GM19467 (cell line): ENCODE results near the gene DHRSX.
"Not testable (repeated sequence)": the region's sequence is repeated elsewhere in the genome, so short reads cannot be mapped to it uniquely, and the experiment has no call there.

Source experiments
- ATAC-seq: cut with Tn5 transposase; IDR thresholded peaks from one replicate; pipeline ENCODE4 v1.9.1; 2021; ENCODE audit warnings: mild to moderate bottlenecking, moderate library complexity; ENCODE audit not compliant: unreplicated experiment

Gene DHRSX, protein sequence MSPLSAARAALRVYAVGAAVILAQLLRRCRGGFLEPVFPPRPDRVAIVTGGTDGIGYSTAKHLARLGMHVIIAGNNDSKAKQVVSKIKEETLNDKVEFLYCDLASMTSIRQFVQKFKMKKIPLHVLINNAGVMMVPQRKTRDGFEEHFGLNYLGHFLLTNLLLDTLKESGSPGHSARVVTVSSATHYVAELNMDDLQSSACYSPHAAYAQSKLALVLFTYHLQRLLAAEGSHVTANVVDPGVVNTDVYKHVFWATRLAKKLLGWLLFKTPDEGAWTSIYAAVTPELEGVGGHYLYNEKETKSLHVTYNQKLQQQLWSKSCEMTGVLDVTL

DNA sequence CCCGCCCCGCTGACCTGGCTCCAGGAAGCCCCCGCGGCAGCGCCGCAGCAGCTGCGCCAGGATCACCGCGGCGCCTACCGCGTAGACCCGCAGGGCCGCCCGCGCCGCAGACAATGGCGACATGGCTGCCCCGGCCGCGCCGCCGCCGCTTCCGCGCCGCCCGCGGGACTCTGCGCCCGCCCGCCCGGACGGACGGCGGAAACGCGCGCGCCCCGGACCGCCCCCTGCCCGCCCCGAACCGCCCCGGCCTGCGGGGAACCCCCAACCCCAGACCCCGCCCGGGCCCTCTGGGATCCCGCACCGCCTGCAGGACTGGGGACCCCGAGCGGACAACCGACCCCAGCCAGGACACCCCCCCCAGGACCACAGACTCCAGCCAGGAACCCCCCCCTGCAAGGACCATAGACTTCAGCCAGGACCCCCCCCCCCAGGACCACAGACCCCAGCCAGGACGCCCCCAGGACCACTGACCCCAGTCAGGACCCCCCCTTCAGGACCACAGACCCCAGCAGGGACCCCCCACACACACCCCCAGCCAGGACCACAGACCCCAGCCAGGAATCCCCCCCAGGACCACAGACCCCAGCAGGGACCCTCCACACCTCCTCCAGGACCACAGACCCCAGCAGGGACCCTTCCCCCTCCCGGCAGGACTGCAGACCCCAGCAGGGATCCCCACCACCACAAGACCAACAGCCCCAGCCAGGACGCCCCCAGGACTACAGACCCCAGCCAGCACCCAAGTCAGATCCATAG lies at the start of gene DHRSX, which contains the start of gene ZBED1:
DHRSX (minus strand) TSS at position 174 of the 756 bp plus-strand sequence; CDS start at position 123, 51 bp downstream.
ZBED1 (minus strand) TSS at position 174 of the 756 bp plus-strand sequence. CDS start 10,257 bp downstream, outside the sequence.
- peak; percentile 45 for ATAC-seq

DNA sequence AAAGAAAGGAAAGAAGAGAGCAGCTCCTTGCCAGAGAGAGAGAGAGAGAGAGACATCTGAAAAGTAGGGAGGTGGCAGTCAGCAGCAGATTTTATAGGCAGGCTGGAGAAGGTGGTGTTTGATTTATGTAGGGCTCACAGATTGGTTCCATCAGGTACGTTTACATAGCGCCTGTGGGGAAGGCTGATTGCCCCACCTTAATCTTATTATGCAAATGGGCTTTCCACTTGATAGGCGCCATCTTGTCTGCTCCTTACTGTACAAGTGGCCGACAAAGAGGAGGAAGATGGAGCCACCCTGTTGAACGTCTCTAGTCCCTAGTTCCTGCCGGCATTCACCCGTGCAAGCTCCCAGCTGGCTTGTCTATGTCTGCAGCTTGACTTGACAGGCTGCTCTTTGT lies 49.1 kb upstream of the DHRSX start:
- no peak for ATAC-seq

DNA sequence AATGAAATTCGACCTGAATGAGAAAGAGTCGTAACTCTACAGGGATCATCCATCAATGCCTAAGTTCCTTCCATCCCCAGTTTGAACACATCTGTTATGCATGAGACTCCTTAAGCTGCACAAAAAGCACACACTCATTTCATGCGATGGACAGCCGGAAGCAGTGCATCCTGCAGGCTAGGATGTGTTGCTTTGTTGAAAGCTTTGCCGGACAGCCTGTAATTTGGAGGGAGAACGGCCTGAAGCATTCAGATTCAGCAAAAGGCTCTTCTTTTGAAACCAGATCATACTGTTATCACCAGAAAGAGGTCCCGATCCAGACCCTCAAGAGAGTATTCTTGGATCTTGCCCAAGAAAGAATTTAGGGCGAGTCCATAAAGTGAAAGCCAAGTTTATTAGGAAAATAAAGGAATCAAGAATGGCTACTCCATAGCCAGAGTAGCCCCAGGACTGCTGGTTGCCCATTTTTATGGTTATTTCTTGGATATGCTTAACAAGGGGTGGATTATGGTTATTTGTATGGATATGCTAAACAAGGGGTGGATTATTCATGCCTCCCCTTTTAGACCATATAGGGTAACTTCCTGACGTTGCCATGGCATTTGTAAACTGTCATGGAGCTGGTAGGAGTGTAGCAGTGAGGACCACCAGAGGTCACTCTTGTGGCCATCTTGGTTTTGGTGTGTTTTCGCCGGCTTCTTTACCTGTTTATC lies 48.1 kb upstream of the DHRSX start:
- no peak for ATAC-seq

DNA sequence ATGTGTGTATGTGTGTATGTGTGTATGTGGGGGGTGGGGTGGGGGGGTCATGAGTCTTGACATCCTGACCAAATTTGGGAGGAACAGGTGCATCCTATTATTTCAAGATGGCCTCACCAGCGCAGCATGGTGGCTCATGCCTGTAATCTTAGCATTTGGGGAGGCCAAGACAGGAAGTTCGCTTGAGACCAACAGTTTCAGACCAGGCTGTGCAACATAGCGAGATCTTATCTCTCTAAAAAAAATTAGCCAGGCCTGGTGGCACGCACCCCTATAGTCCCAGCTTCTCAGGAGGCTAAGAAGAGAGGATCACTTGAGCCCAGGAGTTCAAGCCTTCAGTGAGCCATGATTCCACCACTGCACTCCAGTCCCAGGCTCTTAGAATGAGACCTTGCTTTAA lies 47.0 kb upstream of the DHRSX start:
- ATAC-seq: no peak

DNA sequence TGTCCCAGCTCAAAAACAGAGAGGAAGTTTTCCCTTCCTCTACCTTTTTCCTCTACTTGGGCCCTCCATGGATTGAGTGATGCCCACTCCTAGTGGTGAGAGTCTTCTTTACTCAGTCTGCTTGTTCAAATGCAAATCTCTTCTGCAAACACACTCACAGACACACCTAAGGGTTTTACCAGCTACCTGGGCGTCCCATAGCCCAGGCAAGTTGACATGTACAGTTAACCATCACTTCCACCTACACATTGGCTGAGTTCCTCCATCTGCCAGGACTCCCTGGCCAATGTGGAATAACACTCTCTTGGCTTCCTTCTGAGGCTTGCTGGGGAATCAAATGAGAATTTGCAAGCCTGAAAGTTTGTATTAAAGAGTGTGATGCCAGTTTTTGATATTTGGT lies 45.7 kb upstream of the DHRSX start:
- ATAC-seq: no peak

DNA sequence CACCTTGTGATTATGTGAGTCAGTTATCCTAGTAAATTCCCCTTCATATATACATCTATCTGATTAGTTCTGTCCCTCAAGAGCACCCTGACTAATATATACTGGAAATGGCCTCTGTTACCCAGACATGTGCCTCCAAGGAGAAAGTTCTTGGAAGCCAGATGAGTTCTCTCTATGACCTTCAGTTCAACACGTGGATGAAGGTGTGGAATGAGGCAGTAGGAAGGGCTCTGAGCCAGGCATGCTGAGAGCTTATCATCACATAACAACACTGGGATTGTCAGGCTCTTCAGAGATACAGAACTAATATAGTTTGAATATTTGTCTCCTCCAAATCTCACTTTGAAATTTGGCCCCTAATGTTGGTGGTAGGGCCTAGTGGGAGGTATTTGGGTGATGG lies 44.4 kb upstream of the DHRSX start:
- ATAC-seq: no peak

DNA sequence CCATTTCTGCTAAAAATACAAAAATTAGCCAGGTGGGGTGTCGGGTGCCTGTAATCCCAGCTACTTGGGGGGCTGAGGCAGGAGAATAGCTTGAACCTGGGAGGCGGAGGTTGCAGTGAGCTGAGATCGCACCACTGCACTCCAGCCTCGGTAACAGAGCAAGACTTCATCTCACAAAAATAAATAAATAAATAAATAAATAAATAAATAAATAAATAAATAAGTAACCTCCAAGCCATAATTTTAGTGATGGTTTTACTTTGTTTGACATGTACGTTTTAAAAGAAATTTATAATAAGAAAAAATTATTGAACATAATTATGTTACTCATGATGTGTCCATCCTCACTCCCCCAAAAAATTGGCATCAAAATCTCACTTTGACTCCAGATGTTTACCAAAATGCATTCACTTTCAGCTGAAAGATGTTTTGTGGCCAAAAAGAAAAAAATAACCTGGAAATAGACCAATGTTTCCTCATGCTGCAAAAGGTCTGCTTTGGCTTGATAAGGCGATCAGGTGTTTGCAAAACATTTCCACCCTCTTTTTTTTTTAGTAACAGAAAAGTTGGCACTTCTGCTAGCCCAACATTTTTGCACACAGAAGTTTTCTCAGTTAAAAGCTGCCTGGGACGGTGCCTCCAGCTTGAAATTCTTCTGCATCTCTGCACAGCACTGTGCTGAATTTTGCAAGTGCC lies 42.2 kb upstream of the DHRSX start:
- ATAC-seq: no peak

DNA sequence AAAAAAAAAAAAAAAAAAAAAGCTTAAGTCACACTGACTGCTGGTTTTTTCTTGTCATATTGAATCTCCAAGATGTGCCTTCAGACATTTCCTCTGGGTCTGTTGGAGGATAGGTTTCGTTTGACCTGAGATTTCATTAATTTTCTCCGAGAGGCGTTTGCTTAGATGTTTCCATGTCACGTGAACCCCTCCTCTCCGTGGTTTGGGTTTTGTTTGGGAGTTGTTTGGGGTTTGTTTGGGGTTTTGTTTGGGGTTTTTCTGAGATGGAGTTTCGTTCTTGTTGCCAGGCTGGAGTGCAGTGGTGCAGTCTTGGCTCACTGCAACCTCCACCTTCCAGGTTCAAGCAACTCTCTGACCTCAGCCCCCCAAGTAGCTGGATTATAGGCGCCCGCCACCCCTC lies 40.8 kb upstream of the DHRSX start:
- no peak for ATAC-seq

DNA sequence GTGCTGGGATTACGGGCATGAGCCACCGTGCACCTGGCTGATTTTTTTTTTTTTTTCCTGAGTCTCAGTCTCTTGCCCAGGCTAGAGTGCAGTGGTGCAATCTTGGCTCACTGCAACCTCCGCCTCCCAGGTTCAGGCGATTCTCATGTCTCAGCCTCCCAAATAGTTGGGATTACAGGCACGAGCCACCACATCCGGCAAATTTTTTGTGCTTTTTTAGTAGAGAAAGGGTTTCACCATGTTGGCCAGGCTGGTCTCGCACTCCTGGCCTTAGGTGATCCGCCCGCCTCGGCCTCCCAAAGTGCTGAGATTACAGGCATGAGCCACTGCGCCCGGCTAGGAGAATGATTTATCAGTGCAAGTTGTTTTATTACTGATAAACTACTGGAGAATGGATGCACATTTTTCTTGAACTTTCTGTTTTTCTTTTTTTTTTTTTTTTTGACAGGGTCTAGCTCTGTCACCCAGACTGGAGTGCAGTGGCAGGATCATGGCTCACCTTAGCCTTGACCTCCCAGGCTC lies 39.7 kb upstream of the DHRSX start:
- ATAC-seq: no peak

DNA sequence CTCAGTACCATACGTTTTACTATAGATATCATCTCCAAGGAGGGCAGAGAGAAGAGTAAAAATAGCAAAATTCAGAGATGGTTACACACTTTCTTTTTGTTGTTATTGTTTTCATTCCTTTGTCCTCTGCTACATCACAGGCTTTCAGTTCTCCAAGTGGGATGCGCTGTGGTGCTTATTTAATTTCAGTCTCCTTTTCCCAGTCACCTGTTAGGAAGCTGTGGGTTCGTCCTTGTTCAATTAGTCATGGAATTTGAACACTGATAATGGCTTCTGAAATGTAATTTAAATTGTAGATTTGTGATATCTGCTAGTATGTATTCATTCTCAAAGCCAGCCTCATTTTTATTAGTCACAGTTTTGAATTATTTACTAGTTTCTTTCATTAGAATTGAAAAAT lies 38.8 kb upstream of the DHRSX start:
- no peak for ATAC-seq

DNA sequence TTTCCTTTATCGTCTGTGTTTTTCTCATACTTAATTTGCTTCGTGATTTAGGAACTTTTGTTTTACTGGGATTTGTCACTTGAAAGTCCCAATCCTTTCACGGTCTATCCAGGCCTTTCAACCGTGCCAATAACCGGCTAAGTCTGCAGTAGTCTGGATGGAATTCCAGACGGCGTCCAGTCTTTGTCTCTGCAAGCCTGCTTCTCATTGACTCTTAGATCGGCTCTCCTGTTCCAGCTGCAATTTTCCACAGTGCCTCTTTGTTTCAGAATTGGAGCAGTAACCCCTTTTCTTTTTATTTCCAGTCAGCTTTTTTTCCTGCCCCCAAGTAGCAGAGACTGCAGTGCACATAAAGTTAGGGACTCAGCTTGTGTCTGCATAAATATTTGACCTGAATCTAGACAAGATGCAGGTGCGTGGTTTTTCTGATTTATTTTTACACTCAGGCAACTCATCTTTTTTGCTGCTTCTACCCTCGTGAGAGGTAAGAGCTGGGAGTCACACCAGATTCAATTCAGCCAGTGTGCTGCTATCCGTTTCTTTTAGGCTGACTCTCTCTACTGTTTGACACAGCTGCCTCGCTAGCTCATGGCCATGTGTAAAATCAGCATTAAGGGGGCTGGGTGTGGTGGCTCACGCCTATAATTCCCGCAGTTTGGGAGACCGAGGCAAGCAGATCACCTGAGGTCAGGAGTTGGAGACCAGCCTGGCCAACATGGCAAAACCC lies 37.4 kb upstream of the DHRSX start:
- no peak for ATAC-seq

DNA sequence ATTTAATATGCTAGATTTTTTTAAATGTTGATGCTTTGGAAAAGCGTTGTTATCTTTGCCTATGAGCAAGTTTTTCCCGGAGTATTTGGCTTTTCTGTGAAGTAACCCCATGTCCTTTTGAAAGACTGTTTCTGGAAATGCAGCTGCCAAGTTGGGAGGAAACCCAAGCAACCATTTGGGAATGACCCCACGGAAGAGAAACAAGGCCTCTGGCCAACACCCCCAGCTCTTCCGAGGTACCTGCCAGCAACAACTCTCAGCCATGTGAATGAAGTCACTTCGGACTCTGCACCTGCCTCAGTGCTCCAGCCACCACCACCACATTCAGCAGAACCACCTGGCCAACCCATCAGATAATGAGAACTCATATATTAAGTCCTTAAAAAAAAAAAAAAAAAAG lies 36.2 kb upstream of the DHRSX start:
- ATAC-seq: no peak

DNA sequence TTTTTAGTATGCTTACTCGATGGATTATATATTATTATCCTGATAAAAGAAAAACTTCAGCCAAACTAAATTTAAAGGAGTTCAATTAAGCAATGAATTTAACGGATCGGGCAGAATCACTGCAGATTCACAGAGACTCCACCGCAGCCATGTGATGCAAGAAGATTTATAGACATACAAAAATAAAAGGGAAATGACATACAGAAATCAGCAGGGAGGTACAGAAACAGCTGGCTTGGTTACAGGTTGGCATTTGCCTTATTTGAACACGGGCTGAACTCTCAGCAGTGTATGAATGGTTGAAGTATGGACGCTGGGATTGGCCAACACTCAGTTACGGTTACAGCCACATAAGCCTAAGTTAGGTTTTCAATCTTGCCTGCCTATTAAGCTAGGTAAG lies 35.4 kb upstream of the DHRSX start:
- no peak for ATAC-seq

DNA sequence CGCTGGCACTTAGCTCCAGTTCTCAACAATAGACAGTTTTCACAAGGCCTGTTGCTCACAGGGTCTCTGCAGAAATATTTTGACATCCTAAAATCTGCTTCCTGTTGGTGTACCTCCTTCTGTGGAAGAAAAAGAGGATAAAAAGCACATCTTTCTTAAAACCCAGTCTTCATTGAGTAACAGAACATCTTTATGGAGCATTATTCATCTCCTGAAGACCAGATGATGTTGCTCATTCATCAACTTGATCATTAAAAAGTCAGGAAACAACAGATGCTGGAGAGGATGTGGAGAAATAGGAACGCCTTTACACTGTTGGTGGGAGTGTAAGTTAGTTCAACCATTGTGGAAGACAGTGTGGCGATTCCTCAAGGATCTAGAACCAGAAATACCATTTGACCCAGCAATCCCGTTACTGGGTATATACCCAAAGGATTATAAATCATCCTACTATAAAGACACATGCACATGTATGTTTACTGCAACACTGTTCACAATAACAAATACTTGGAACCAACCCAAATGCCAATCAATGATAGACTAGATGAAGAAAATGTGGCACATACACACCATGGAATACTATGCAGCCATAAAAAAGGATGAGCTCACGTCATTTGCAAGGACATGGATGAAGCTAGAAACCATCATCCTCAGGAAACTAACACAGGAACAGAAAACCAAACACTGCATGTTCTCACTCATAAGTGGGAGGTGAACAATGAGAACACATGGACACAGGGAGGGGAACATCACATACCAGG lies 33.7 kb upstream of the DHRSX start:
- not testable (repeated sequence) for ATAC-seq

DNA sequence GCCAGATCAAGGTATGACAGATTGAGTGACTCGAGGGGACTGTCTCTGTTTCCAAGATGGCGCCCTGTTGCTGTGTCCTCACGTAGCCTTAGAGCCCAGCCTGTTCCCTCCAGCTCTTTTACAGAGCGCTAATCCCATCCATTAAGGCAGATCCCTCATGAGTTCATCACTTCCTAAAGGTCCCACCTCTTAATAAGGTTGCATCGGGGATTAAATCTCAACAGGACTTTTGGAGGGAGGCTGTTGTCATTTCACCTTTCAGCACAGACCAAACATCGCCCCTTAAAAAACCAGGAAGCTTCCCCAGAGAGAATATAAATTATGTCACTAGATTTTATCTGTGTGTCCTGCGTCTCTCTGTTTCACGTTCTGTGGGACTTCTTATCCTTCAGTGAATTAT lies 32.6 kb upstream of the DHRSX start:
- no peak for ATAC-seq

DNA sequence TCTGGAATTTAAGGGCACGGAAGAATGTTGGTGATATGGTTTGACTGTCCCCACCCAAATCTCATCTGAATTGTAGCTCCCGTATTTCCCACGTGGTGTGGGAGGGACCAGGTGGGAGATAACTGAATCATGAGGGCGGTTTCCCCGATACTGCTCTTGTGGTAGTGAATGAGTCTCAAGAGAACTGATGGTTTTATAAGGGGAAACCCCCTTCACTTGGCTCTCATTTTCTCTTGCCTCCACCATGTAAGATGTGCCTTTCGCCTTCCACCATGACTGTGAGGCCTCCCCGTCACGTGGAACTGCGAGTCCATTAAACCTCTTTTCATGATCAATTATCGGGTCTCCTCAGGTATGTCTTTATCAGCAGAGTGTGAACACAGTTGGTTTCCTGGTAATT lies 25.6 kb upstream of the DHRSX start:
- ATAC-seq: no peak

DNA sequence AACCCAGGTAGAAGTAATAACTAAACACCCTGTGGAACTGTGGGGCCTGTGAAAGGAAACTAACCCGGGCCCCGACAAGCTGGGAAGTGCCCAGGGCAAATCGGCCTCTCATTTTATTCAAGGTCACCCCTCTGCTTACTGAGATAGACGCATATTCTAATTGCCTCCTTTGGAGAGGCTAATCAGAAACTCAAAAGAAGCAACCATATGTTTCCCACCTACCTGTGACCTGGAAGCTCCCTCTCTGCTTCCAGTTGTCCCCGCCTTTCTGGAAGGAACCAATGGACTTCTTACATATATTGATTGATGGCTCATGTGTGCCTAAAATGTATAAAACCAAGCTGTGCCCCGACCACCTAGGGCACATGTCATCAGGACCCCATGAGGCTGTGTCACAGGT lies 23.1 kb upstream of the DHRSX start:
- ATAC-seq: no peak

DNA sequence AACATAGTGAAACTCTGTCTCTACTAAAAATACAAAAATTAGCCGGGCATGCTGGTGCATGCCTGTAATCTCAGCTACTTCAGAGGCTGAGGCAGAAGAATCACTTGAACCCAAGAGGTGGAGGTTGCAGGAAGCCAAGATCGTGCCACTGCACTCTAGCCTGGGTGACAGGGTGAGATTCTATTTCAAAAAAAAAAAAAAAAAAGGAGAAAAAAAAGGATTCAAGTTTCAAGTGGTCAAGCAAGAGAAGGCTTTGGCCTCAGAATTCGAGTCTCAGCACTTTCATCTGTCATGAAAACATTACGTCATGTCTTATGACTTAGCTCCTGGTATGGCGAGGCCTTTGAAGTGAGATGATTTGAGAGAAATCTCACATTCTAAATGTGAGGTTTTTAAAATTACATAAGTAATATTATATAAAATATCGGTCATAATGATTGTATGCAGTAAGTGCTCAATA lies 21.2 kb upstream of the DHRSX start:
- peak; percentile 21 for ATAC-seq
